ENCODE data around the gene EGF.

EGF gene

GRCh38 chr4:110042545-110043517, 130.1 kb downstream of the EGF start:
- DNase-seq = no peak

GRCh38 chr4:110046588-110047049, 133.9 kb downstream of the EGF start:
- no peak for DNase-seq

- DNase-seq = peak; percentile 69
These were observed 137.6 kb downstream of the EGF start for GRCh38 chr4:110049951-110050925.

- no peak for DNase-seq
These were observed 142.6 kb downstream of the EGF start for GRCh38 chr4:110055158-110055768.

- DNase-seq = no peak
These were observed 146.0 kb downstream of the EGF start for GRCh38 chr4:110058677-110059076.

GRCh38 chr4:110059556-110060191, 147.0 kb downstream of the EGF start:
- DNase-seq = no peak

DNA sequence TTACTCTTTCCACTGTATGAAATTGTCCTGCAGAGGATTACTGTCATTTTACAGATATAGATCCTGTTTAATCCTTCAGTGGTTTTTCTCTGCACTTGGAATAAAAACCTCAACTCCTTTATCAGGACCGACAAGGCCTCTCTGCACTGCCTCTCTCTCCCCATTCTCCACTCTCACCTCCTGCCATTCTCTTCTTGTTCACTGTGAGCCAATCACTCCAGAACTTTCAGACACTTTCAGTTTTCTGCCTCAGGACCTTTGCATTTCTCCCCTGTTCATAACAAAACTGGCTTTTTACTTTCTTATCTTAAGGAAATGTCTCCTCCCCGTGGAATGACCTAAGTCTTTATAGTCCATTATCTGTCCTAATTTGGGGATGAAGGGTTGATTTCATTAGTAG, 148.4 kb downstream of the EGF start:
- DNase-seq = peak; percentile 54
